Right renal cortex interstitium (tissue), 3 donors: ENCODE results near the gene C17orf100. TPM values are rescaled to one million over a fixed set of nuclear protein-coding genes. Genes with fewer than 3 reads are reported as not detected.
"Not testable (repeated sequence)": the region's sequence is repeated elsewhere in the genome, so short reads cannot be mapped to it uniquely, and the experiment has no call there.

Experiments
- DNase-seq, 3 donors: peaks; one replicate each; pipeline ENCODE4 v3.0.0-alpha.2; 2013; ENCODE audit warnings: low read depth in 3 of 3, low spot score in 2 of 3
- polyA plus RNA-seq, 3 donors: library from polyadenylated mRNA; unstranded; fragments of 120-200 nt; gene quantifications; one replicate each; pipeline ENCODE4 v1.2.1, GENCODE V29; 2013; ENCODE audit not compliant: insufficient read length in 3 of 3

C17orf100 gene
- polyA plus RNA-seq, 3 donors, result 10.2 to 10.4 (median 10.3) TPM

GRCh38 chr17:6640536-6641246, 10.9 kb upstream of the C17orf100 start, which contains the start of the genes KIAA0753 and TXNDC17:
TSS of gene KIAA0753 (minus strand) at chr17:6640711. CDS start at chr17:6635103, 5,608 bp downstream.
TSS of gene TXNDC17 (plus strand) at chr17:6641060. CDS start at chr17:6641083, 23 bp downstream.
- DNase-seq, result peak; percentile 86 to 96 (median 92)

GRCh38 chr17:6641247-6641863, 10.2 kb upstream of the C17orf100 start:
- no peak for DNase-seq

- no peak for DNase-seq
Measured at GRCh38 chr17:6642592-6642991, 9.0 kb upstream of the C17orf100 start.

GRCh38 chr17:6643451-6644125, 8.0 kb upstream of the C17orf100 start:
- DNase-seq, result no peak

- no peak for DNase-seq
Measured at GRCh38 chr17:6648181-6648580, 3.4 kb upstream of the C17orf100 start.

GRCh38 chr17:6651919-6652452, 424 bp downstream of the C17orf100 start:
- DNase-seq, result no peak

GRCh38 chr17:6654841-6655731, 3.5 kb downstream of the C17orf100 start:
- DNase-seq, result no peak

GRCh38 chr17:6655732-6656361, 4.3 kb downstream of the C17orf100 start:
- not testable (repeated sequence) for DNase-seq

GRCh38 chr17:6656797-6657632, 5.5 kb downstream of the C17orf100 start:
- DNase-seq, result not testable (repeated sequence)

- DNase-seq, result no peak
Measured at GRCh38 chr17:6657633-6658287, 6.2 kb downstream of the C17orf100 start.

GRCh38 chr17:6658411-6658810, 6.8 kb downstream of the C17orf100 start:
- DNase-seq, result not testable (repeated sequence)

GRCh38 chr17:6660101-6660500, 8.5 kb downstream of the C17orf100 start:
- no peak for DNase-seq

GRCh38 chr17:6660805-6661463, 9.4 kb downstream of the C17orf100 start:
- DNase-seq, result no peak

- DNase-seq, result no peak
Measured at GRCh38 chr17:6661464-6661848, 9.9 kb downstream of the C17orf100 start.

- not testable (repeated sequence) for DNase-seq
Measured at GRCh38 chr17:6663200-6663599, 11.6 kb downstream of the C17orf100 start.

- peak in 1 of 3 donors; percentile 63 for DNase-seq
Measured at GRCh38 chr17:6666077-6666521, 14.5 kb downstream of the C17orf100 start.

- DNase-seq, result no peak
Measured at GRCh38 chr17:6666557-6666956, 15.0 kb downstream of the C17orf100 start.

GRCh38 chr17:6667516-6667915, 16.0 kb downstream of the C17orf100 start:
- no peak for DNase-seq
